MM.1S (cell line): ENCODE measurements around the gene HARBI1.

Source experiments
- CTCF ChIP-seq: fragments of 300-600 bp; sonication (generic); IDR thresholded peaks from 2 replicates; pipeline ENCODE4 v1.5.1; 2016; ENCODE audit warnings: antibody characterized with exemption, low read length, mixed read lengths
- EZH2 ChIP-seq: fragments of 300-600 bp; sonication (generic); optimal IDR thresholded peaks from 2 replicates; pipeline ENCODE3; 2017; ENCODE audit warnings: low read depth, mild to moderate bottlenecking, antibody characterized with exemption, low read length, mixed read lengths
- EZH2phosphoT487 ChIP-seq: fragments of 300-600 bp; sonication (generic); IDR thresholded peaks from 2 replicates; pipeline ENCODE4 v1.6.1; 2018; ENCODE audit warnings: antibody characterized with exemption, low read length

GRCh38 chr11:46604796-46605195, 12.2 kb downstream of the HARBI1 start:
- TF ChIP-seq CTCF (no peak), EZH2 (no peak), EZH2phosphoT487 (no peak)
